Effector CD4-positive, alpha-beta T cell (primary cell): ENCODE results near the gene THSD8.
A peak's percentile ranks its signal among the peaks of the same experiment; 100 is the strongest.
"Not testable (repeated sequence)": the region's sequence is repeated elsewhere in the genome, so short reads cannot be mapped to it uniquely, and the experiment has no call there.

Experiments used
- DNase-seq: peaks from one replicate; pipeline ENCODE4 v3.0.0-alpha.2; 2020

THSD8 gene

DNA sequence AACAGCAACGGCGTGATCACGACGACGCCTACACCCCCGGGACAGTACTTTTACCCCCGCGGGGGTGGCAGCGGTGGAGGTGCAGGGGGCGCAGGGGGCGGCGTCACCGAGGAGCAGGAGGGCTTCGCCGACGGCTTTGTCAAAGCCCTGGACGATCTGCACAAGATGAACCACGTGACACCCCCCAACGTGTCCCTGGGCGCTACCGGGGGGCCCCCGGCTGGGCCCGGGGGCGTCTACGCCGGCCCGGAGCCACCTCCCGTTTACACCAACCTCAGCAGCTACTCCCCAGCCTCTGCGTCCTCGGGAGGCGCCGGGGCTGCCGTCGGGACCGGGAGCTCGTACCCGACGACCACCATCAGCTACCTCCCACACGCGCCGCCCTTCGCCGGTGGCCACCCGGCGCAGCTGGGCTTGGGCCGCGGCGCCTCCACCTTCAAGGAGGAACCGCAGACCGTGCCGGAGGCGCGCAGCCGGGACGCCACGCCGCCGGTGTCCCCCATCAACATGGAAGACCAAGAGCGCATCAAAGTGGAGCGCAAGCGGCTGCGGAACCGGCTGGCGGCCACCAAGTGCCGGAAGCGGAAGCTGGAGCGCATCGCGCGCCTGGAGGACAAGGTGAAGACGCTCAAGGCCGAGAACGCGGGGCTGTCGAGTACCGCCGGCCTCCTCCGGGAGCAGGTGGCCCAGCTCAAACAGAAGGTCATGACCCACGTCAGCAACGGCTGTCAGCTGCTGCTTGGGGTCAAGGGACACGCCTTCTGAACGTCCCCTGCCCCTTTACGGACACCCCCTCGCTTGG, 9.6 kb upstream of the THSD8 start:
- peak; percentile 55 for DNase-seq

DNA sequence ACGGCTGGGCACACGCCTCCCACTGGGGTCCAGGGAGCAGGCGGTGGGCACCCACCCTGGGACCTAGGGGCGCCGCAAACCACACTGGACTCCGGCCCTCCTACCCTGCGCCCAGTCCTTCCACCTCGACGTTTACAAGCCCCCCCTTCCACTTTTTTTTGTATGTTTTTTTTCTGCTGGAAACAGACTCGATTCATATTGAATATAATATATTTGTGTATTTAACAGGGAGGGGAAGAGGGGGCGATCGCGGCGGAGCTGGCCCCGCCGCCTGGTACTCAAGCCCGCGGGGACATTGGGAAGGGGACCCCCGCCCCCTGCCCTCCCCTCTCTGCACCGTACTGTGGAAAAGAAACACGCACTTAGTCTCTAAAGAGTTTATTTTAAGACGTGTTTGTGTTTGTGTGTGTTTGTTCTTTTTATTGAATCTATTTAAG, 9.0 kb upstream of the THSD8 start:
- no peak for DNase-seq

DNA sequence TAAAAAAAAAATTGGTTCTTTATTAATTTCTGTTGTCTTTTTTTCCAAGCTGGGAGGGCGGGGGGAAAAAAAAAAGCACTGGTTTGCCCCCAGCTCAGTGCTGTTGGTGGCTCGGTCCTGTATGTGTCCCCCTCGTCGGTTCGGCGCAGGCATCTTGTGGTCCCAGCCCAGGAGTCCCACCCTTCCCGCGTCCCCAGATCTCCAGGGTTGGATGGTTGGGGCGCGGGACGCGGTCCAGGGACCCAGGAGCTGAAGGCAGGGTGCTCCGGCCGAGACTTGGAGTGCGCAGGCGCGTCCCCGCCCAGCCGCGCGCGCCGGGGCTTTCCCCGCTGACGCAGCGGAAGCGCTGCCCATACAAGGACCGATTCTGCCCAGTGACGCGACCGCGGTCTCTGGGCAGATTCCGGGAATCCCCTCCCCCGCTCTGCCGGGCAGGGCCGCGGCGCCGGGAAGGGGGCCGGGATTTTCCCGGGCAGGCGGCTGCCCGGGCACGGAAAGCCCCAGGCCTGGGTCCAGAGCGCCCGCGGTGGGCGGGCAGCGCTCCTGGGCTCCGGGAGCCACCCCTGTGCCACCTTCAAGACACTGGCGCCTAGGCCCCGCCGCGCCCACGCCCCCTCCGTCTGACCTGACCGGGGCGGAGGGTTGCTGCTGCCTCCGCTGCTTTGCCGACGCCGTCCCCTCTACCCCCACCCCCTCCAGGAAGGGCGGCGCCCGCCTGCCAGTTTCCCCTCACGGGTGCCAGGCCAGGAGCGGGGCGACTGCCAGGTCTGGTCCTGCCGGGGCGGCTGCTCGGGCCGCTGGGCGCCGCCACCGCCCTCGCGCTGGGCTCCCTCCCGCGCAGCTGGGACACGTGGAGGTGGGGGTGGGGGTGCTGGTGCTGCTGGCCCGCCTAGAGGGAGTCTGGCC, 8.3 kb upstream of the THSD8 start:
- DNase-seq: peak; percentile 92

- DNase-seq: no peak
Observed at GRCh38 chr19:12794196-12794941, 7.5 kb upstream of the THSD8 start.

DNA sequence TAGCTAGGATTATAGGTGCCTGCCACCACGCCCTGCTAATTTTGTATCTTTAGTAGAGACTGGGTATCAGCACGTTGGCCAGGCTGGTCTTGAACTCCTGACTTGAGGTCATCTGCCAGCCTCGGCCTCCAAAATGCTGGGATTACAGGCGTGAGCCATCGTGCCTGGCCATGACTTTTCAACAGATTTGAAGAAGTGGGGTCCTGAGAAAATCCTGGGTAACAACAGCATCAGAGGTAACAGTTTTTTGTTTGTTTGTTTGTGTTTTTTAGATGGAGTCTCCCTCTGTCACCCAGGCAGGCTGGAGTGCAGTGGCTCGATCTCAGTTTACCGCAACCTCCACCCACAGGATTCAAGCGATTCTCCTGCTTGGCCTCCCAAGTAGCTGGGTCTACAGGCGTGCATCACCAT, 6.9 kb upstream of the THSD8 start:
- DNase-seq: no peak

DNA sequence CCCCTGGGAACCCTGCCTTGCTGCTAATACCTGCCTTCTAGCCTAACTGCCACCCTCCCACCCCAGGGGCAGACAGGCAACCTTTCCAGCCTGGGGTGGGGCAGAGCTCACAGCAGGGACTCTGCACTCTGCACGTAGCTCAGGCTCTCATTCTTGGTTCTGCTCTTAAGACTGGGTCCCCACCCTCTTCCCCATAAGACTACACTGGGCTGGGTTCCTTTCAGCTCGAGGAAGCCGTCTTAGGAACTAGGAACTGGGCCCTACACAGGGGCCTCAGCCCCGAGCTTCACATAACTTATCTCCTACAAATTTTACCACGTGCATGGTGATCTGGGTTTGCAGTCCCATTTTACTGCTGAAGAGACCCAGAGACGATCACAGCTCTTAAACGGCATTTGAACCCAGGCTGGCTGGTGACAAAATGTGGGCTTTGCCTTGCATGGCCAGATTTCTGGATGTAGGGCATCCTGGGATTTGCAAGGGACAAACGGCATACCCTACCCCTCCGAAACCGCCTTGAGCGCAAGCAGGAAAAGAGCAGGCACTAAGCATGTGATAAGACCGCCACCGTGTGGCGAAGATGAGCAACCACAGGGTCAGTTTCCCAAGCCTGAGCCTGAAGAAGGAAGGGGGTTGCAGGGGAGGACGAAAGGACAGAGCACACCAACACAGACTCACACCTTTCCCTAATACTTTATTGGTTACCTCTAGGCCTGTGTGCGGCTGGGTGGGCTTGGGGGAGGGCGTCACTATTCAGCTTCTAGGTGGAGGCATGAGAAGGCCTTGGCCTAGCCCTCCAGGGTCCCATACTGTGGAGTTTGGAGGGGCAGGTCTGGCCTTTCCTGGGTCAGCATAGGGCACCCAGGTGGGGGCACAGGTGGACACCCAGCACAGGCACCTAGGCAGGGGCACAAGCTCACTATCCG, 5.5 kb upstream of the THSD8 start:
- DNase-seq: peak; percentile 66

GRCh38 chr19:12797141-12797587, 4.7 kb upstream of the THSD8 start:
- DNase-seq: no peak

- DNase-seq: not testable (repeated sequence)
Observed at GRCh38 chr19:12797607-12798006, 4.3 kb upstream of the THSD8 start.

- DNase-seq: no peak
Observed at GRCh38 chr19:12799742-12800465, 2.0 kb upstream of the THSD8 start.

GRCh38 chr19:12800466-12800770, 1.5 kb upstream of the THSD8 start:
- no peak for DNase-seq

GRCh38 chr19:12800923-12801465, 875 bp upstream of the THSD8 start:
- DNase-seq: no peak

- DNase-seq: no peak
Observed at GRCh38 chr19:12802267-12803106, 618 bp downstream of the THSD8 start.

DNA sequence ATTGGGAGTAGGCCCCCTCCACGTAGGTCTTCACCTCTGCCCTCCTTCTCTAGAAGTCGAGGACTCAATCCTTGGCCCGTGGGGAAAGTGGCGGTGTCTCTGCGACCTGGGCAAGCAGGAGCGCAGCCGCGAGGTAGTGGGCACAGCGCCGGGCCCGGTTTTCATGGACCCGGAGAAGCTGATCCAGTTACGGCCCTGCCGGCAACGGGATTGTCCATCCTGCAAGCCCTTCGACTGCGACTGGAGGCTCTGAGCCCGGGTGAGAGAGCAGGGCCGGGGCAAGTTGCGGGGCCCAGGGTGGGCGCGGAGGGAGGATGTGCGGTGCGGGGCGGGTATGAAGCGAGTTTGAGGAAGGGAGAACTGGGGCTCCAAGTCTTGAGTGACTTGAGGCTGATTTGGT, 2.2 kb downstream of the THSD8 start:
- no peak for DNase-seq

DNA sequence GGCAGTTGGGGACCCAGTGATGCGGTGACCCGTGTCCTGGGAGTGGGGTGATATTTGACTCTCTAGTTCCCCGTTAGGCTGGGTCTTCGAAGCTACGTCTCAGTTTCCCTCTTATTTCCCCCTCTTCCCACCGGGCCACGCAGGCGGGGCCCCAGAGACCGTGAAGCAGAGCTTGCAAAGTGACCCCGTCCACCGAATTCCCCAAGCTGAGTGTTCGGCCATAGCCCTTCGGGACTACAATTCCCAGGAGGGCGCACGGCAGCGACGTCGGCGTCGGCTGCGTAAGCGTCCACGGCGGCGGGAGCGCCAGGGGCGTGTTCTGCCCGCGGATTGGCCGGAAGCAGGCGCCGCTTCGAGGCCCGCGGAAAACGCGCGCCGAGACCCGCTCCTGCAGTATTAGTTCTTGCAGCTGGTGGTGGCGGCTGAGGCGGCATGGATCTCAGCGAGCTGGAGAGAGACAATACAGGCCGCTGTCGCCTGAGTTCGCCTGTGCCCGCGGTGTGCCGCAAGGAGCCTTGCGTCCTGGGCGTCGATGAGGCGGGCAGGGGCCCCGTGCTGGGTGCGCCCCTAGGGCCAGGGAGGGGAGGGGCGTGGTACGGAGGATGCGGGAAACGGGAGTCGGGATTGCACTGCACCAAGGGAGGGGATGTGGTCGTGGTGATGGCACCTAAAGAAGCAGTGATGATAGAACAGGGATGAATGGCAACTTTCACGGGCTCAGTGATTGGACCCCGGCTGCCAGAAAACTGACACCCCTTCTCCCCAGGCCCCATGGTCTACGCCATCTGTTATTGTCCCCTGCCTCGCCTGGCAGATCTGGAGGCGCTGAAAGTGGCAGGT, 4.6 kb downstream of the THSD8 start, which contains the start of gene RNASEH2A:
TSS of gene RNASEH2A (plus strand) at position 343 of the 840 bp plus-strand sequence. CDS start at position 433, 90 bp downstream.
- peak; percentile 83 for DNase-seq

DNA sequence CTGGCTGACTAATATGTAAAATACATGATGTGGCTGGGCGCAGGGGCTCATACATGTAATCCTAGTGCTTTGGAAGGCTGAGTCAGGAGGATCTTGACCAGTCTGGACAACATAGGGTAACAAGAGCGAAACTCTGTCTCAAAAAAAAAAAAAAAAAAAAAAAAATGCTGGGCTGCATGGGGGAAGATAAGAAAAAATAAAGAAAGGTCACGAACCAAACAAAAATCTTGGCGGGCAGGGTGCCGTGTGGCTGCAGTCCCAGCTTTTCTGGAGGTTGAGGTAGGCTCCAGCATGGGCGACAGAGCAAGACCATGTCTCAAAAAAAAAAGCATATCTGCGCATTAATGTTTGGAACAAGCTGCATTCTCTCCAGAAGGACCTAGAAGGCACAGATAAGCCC, 13.2 kb downstream of the THSD8 start:
- no peak for DNase-seq

DNA sequence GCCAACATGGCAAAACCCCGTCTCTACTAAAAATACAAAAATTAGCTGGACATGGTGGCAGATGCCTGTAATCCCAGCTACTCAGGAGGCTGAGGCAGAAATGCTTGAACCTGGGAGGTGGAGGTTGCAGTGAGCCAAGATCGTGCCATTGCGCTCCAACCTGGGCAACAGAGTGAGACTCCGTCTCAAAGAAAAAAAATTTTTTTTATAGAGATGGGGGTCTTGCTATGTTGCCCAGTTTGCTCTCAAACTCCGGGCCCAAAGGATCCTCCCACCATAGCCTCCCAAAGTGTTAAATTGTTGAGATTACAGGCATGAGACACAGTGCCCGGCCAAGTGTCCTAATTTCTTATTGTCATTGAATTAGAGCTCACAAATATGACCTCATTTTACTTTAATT, 15.3 kb downstream of the THSD8 start:
- not testable (repeated sequence) for DNase-seq

- DNase-seq: not testable (repeated sequence)
Observed at GRCh38 chr19:12817810-12818209, 15.9 kb downstream of the THSD8 start.

DNA sequence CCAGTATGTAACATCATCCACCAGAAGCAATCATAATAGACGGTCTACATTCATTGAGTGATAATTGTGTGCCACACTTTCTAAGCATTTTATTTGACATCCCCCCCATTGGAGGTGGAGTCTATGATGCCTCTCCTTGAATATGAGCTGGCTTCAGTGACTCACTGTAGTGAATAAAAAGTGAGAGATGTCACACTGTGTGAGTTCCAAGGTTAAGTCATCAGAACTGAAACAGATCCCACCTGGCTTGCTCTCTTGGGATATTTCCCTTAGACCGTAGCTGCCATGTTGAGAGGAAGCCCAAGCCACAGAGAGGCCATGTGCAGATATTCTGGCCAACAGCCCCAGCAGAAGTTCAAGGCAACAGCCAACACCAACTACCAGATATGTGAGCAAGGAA, 19.9 kb downstream of the THSD8 start:
- no peak for DNase-seq
